Activated T-helper 2 cell treated with anti-CD3 and anti-CD28 coated beads, Interferon-gamma antibody, Interleukin-2, Interleukin-4, amounts not matched to agents 10 μg/mL and 5 μg/mL and 100 μg/mL, durations not matched to agents 14 hours and 24 hours and 36 hours (primary cell): ENCODE results near the gene SAMD11. TPM values are rescaled to one million over a fixed set of nuclear protein-coding genes. Genes with fewer than 3 reads are reported as not detected.
"Not testable (repeated sequence)": the region's sequence is repeated elsewhere in the genome, so short reads cannot be mapped to it uniquely, and the experiment has no call there.

Experiments
- DNase-seq: peaks from one replicate; pipeline ENCODE4 v3.0.0; 2021; ENCODE audit warnings: low spot score
- H3K27ac Mint-ChIP-seq: one replicate; pipeline ENCODE4 v1.8.0; 2021; ENCODE audit warnings: mixed read lengths
- H3K27me3 Mint-ChIP-seq: one replicate; pipeline ENCODE4 v1.8.0; 2021; ENCODE audit warnings: low read depth, mixed read lengths
- H3K36me3 Mint-ChIP-seq: one replicate; pipeline ENCODE4 v1.8.0; 2021; ENCODE audit warnings: low read depth, mixed read lengths
- H3K4me1 Mint-ChIP-seq: one replicate; pipeline ENCODE4 v1.8.0; 2021; ENCODE audit warnings: low read depth, mixed read lengths
- H3K4me3 Mint-ChIP-seq: one replicate; pipeline ENCODE4 v1.8.0; 2021; ENCODE audit warnings: low read depth, mild to moderate bottlenecking, moderate library complexity, mixed read lengths
- H3K9me3 Mint-ChIP-seq: one replicate; pipeline ENCODE4 v1.8.0; 2021; ENCODE audit warnings: mixed read lengths
- intact Hi-C: fragments of 100-400 bp; cut with micrococcal nuclease; formaldehyde crosslinking; loops from one replicate; pipeline ENCODE4 v1.15.1; 2023
- total RNA-seq: library from RNA; stranded (reverse); gene quantifications from 2 replicates; pipeline ENCODE4 v1.2.3, GENCODE V29; 2022

The SAMD11 gene
- total RNA-seq, 1 donor from 2014 or later = not detected

DNA sequence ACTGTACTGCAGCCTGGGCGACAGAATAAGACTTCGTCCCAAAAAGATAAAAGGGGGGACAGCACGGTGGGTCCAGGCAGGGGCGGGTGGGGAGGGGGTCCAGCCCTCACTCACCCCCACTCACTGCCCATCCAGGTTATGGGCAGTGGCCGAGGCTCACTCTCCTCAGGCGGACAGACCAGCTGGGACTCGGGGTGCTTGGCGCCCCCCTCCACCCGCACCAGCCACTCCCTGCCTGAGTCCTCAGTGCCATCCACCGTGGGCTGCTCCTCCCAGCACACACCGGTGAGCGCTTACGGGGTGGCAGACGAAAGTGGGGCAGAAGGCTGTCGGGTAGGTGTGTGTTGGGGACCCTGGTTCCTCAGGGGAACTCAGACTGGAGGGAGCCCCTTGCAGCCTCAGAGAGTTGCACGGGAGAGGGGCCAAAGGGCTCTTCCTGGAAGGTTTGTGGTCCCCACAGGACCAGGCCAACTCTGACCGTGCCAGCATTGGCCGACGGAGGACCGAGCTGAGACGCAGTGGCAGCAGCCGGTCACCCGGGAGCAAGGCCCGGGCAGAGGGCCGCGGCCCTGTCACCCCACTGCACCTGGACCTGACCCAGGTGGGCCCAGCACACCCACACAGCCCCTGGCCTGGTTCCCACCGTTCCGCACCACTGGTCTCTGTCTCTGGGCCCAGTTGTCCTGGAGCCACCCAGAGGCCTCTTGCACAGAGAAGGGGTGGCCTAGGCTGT is 49.2 kb downstream of the SAMD11 start:
- Mint-ChIP-seq H3K27me3 (peaks cover 15% of the 10 kb centered on the region), H3K27ac (no peak overlapping the region), H3K4me1 (no peaks in the 10 kb centered on the region), H3K4me3 (no peak overlapping the region), H3K9me3 (no peaks in the 10 kb centered on the region), H3K36me3 (no peaks in the 10 kb centered on the region)
- intact Hi-C loops = no loop called here
- no peak for DNase-seq

DNA sequence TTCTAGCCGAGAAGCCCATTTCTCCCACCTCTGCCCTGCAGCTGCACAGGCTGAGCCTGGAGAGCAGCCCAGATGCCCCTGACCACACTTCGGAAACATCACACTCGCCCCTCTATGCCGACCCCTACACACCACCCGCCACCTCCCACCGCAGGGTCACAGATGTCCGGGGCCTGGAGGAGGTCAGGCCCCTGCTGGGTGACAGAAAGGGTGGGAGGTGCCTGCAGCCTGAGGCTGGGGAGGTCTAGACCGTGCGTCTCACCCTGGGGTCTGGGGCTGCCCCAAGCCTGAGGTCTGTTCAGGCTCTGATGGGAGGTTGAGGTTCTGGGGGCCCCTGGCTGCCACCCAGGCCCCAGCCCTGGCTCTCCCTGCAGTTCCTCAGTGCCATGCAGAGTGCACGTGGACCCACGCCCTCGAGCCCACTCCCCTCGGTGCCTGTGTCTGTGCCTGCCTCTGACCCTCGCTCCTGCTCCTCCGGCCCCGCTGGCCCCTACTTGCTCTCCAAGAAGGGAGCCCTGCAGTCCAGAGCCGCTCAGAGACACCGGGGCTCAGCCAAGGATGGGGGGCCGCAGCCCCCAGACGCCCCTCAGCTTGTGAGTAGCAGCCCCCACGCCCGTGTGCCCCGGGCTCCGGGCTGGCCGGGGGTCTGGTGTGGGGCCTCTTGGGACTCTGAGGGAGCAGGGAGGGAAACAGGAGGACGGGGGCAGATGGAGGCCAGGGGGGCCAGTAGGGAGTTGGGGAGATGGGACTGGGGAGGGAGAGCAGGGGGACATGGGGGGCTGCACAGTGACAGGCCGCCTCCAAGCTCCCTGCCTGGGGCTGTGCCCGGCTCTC is 50.0 kb downstream of the SAMD11 start:
- no peaks in the 10 kb centered on the region for H3K36me3 Mint-ChIP-seq
- H3K4me3 Mint-ChIP-seq = no peak overlapping the region
- H3K27me3 Mint-ChIP-seq = peaks cover 15% of the 10 kb centered on the region
- H3K27ac Mint-ChIP-seq = no peak overlapping the region
- H3K9me3 Mint-ChIP-seq = no peaks in the 10 kb centered on the region
- no peak for DNase-seq
- intact Hi-C loops = no loop called here
- peaks cover 2% of the 10 kb centered on the region for H3K4me1 Mint-ChIP-seq

DNA sequence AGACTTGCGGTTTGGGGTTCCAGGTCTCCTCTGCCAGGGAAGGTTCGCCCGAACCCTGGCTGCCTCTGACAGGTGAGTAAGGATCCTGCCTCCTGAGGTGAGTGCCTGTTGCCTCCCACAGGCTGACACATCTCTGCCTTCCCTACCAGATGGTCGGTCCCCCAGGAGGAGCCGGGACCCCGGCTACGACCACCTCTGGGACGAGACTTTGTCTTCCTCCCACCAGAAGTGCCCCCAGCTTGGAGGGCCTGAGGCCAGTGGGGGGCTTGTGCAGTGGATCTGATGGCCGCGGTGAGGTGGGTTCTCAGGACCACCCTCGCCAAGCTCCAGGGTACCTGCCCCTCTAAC is 50.5 kb downstream of the SAMD11 start:
- no peaks in the 10 kb centered on the region for H3K36me3 Mint-ChIP-seq
- no peak for DNase-seq
- no peak overlapping the region for H3K27ac Mint-ChIP-seq
- peaks cover 15% of the 10 kb centered on the region for H3K27me3 Mint-ChIP-seq
- intact Hi-C loops = no loop called here
- H3K4me1 Mint-ChIP-seq = peaks cover 2% of the 10 kb centered on the region
- no peak overlapping the region for H3K4me3 Mint-ChIP-seq
- H3K9me3 Mint-ChIP-seq = no peaks in the 10 kb centered on the region

DNA sequence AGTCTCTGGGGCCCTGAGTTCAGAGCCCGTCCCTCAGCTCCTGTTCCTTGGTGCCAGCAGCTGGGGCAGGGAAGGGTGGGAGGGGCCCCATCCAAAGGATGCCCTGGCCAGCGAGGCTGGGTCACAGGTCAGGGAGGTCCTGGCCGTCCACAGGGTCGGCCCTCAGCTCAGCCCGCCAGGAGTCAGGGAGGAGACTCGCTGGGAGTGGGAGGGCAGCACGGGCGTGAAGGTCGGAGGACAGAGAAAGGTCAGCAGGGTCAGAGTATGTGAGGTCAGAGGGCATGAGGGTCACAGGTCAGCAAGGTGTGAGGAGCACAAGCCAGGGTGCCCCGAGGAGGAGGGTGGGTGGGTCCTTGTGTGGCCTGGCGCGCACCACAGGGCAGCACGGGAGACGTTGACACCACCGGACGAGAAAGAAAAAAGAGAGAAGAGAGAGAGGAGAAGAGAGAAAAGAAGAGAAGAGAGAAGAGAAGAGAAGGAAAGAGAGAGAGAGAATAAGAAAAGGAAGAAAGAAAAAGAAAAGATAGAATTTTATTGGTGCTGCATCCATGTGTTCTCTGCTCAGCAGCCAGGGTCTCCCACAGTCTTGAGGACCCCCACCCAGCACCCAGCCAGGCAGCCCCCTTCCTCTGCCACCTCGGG is 51.1 kb downstream of the SAMD11 start:
- H3K4me1 Mint-ChIP-seq = peaks cover 2% of the 10 kb centered on the region
- H3K27me3 Mint-ChIP-seq = peaks cover 10% of the 10 kb centered on the region
- intact Hi-C loops = no loop called here
- DNase-seq = no peak
- no peaks in the 10 kb centered on the region for H3K36me3 Mint-ChIP-seq
- no peak overlapping the region for H3K4me3 Mint-ChIP-seq
- H3K9me3 Mint-ChIP-seq = no peaks in the 10 kb centered on the region
- no peak overlapping the region for H3K27ac Mint-ChIP-seq

DNA sequence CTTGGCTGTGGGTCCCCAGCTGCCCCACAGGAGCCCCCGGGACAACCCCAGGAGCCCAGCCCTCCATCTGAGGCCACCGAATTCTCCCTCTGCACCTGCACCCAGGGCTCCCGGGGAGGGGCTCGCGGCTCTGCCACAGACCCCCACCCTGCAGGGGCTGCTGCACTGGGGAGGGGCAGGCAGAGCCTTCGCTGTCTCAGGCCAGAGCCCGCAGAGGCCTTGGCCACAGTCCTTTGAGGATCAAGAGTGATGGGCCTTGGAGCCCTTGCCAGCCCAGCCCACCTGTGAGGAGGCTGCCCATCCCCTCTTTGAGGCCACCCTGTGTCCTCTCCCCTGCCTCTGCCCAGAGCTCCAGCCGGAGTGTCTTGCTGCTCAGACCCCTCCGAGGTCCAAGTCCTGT is 51.6 kb downstream of the SAMD11 start:
- no peak for DNase-seq
- H3K9me3 Mint-ChIP-seq = no peaks in the 10 kb centered on the region
- no peak overlapping the region for H3K27ac Mint-ChIP-seq
- peaks cover 2% of the 10 kb centered on the region for H3K4me1 Mint-ChIP-seq
- no peak overlapping the region for H3K4me3 Mint-ChIP-seq
- intact Hi-C loops = no loop called here
- H3K36me3 Mint-ChIP-seq = no peaks in the 10 kb centered on the region
- peaks cover 10% of the 10 kb centered on the region for H3K27me3 Mint-ChIP-seq

DNA sequence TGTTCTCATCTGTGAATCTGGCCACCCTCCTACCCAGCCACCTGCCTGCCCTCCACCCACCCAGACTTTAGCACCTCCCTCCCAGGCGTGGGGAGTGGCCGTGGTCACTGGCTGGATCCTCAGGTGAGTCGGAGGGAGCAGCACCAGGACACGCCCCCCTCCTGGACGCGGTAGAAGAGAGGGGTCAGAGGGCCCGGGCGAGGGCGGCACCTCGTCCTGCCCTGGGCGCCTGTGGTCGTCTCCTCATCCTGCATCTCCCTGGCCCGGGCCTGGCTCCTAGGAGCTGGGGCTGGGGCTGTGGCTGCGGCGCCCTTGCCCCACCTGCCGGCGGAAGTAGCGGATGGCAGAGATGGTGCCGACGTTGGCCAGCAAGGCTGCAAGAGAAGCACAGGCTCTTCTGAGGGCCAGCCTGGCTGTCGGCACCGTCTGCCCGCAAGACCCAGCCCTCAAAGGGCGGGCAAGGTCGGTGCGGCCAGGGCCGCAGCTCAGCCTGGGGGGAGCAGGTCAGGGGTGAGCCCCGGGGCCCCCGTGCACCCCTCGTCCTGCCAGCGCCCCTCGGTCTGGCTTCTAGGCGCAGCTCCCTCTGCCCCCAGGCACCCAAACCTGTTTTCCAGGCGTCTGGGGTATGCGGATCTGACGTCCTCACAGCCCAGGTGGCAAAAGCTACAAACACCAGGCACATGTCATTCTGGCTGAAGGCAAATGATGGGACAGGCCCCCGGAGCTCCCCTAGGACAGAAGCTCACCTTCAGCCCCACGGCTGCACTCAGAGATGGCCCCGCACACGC is 52.4 kb downstream of the SAMD11 start:
- H3K4me3 Mint-ChIP-seq = no peak overlapping the region
- H3K27me3 Mint-ChIP-seq = peaks cover 10% of the 10 kb centered on the region
- no peaks in the 10 kb centered on the region for H3K9me3 Mint-ChIP-seq
- peak; percentile 57 for DNase-seq
- peaks cover 2% of the 10 kb centered on the region for H3K4me1 Mint-ChIP-seq
- intact Hi-C loops = loop anchor here (1.0 kb wide), 1 partner anchor 70 kb away; no protein-coding TSS in a partner anchor
- no peak overlapping the region for H3K27ac Mint-ChIP-seq
- no peaks in the 10 kb centered on the region for H3K36me3 Mint-ChIP-seq

DNA sequence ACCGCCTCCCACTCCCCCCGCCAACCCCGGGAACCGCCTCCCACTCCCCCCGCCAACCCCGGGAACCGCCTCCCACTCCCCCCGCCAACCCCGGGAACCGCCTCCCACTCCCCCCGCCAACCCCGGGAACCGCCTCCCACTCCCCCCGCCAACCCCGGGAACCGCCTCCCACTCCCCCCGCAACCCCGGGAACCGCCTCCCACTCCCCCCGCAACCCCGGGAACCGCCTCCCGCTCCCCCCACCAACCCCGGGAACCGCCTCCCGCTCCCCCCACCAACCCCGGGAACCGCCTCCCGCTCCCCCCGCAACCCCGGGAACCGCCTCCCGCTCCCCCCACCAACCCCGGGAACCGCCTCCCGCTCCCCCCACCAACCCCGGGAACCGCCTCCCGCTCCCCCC is 53.1 kb downstream of the SAMD11 start:
- peaks cover 10% of the 10 kb centered on the region for H3K27me3 Mint-ChIP-seq
- not testable (repeated sequence) for H3K4me3 Mint-ChIP-seq, DNase-seq, H3K4me1 Mint-ChIP-seq, H3K27ac Mint-ChIP-seq, H3K9me3 Mint-ChIP-seq, H3K36me3 Mint-ChIP-seq
- intact Hi-C loops = loop anchor here (1.0 kb wide), 1 partner anchor 70 kb away; no protein-coding TSS in a partner anchor

DNA sequence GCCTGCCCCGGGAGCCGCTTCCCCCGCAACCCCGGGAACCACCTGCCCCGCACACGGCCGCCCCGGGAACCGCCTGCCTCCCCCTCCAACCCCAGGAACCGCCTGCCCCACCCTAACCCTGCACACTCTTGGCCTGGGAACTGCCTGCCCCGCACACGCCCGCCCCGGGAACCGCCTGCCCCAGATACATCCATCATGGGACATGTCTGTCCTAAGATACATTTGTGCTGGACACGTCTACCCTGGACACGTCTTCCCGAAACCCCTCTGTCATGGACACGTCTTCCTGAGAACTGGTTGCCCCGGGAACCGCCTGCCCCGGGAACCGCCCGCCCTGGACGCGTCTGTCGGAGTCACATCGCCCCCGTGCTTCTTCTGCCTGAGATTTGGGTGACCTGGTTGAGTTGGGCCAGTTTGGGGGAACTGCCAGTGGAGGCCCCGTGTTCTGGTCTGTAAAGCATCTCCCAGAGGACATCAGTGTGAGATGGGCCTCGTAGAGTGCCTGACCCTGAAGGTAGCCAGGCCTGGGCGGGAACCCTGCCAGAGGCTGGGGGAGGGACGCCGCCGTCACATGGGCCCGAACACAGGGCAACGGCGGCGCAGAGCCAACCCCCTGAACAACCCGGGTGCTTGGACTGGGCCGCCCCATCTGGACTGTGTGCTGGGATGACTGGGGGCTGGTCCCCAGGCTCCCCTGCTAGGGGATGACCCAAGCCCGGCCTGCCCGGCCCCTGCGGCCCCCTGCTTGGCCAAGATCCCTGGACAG is 54.5 kb downstream of the SAMD11 start:
- Mint-ChIP-seq H3K36me3 (no peaks in the 10 kb centered on the region), H3K4me1 (peaks cover 2% of the 10 kb centered on the region), H3K9me3 (no peaks in the 10 kb centered on the region), H3K27me3 (peaks cover 10% of the 10 kb centered on the region), H3K27ac (no peak overlapping the region), H3K4me3 (no peak overlapping the region)
- no peak for DNase-seq
- intact Hi-C loops = no loop called here

DNA sequence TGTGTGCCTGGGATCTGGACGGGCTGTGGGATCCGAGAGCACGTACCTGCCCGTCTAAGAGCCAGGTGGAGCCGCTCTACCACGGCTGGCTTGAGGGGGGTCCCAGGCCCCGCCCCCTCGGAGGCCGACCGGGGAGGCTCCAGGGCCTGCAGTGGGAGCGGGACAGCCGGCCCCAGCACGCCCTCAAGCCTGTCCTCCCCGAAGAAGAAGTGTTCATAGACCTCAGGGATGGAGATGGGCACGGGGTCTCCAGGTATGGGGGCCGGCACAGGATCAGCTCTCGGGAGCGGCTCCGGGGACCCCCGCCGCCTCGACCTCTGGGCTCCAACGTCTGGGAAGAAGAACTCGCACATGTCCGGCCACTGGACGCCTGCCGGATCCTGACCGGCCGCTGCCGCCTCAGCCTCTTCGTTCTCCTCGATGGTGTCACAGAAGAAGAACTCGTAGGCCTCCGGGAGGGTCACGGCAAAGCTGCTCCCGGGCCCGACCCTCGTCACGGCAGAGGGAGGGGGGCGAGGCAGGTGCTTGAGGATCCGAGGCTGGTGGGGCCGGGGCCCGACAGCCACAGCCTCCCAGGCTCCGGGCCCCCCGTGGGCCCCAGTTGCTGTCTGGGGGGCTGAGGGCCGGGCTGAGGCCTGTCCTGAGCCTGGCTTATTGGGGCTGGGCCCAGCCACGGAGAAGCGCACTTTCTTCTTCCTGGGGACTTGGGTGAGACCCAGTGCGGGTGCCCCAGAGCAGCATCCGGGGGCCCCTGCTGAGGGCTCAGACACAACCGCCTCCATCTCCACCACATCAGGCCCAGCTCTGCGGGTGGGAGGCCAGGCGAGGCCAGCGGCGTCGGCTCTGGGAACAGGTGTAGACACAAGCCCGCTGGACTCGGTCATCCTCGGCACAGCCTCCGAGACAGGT is 55.4 kb downstream of the SAMD11 start:
- intact Hi-C loops = no loop called here
- H3K27ac Mint-ChIP-seq = no peak overlapping the region

DNA sequence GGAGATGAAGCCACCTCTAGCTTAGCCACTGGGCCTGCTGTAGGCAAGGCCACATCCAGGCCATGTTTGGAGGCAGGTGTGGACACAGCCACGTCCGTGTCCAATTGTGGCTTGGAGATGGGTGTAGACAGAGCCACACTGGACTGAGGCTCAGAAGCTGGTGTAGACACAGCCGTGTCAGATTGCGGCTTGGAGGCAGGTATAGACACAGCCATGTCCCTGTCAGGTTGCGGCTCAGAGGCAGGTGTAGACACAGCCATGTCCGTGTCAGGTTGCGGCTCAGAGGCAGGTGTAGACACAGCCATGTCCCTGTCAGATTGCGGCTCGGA is 56.0 kb downstream of the SAMD11 start:
- Mint-ChIP-seq H3K36me3 (no peaks in the 10 kb centered on the region), H3K27me3 (peaks cover 13% of the 10 kb centered on the region), H3K27ac (no peak overlapping the region), H3K4me1 (peaks cover 2% of the 10 kb centered on the region), H3K9me3 (no peaks in the 10 kb centered on the region), H3K4me3 (no peak overlapping the region)
- intact Hi-C loops = no loop called here
- no peak for DNase-seq

More for the DNA sequence above, 55.4 kb downstream of the SAMD11 start:
- Mint-ChIP-seq H3K27me3 (peaks cover 13% of the 10 kb centered on the region), H3K9me3 (no peaks in the 10 kb centered on the region), H3K36me3 (no peaks in the 10 kb centered on the region), H3K4me1 (peaks cover 2% of the 10 kb centered on the region), H3K4me3 (no peak overlapping the region)
- no peak for DNase-seq

DNA sequence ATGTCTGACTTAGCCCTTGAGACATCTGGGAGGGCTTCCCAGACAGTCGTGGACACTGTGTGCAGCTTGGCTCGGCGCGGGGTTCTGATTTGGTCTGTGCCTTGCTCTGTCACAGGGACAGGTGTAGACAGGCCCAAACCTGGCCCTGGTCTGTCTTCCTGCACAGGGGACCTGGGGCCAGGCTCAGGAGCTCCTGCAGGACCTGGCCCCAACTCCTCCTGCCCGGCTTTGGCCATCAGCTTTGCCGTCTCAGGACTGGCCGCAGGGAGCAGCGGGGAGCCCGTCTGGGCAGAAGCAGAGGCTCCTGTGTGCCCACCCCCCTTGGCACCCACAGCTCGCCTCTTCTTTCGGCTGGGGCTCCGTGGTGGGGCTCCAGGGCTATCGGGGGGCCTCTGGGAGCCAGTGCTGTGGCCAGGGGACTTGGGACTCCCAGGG is 56.4 kb downstream of the SAMD11 start:
- no peaks in the 10 kb centered on the region for H3K36me3 Mint-ChIP-seq
- H3K4me1 Mint-ChIP-seq = peaks cover 2% of the 10 kb centered on the region
- H3K9me3 Mint-ChIP-seq = no peaks in the 10 kb centered on the region
- H3K27ac Mint-ChIP-seq = no peak overlapping the region
- DNase-seq = no peak
- intact Hi-C loops = no loop called here
- H3K27me3 Mint-ChIP-seq = peaks cover 12% of the 10 kb centered on the region
- H3K4me3 Mint-ChIP-seq = no peak overlapping the region
